Heart left ventricle (tissue), 16 donors: ENCODE results near the gene SEZ6L2. TPM values are rescaled to one million over a fixed set of nuclear protein-coding genes. Genes with fewer than 3 reads are reported as not detected.
A peak's percentile ranks its signal among the peaks of the same experiment; 100 is the strongest.
"Not testable (repeated sequence)": the region's sequence is repeated elsewhere in the genome, so short reads cannot be mapped to it uniquely, and the experiment has no call there.

Experiments used
- ATAC-seq, 4 donors: fragments of 200-7000 bp; cut with Tn5 transposase; one replicate each; pipeline ENCODE4 v1.9.1; 2020 to 2022; ENCODE audit warnings: moderate library complexity in 4 of 4, mild to moderate bottlenecking in 3 of 4, moderate number of reproducible peaks in 1 of 4
- DNase-seq, 5 donors: peaks; one replicate each; pipeline ENCODE4 v3.0.0-alpha.2; 2020
- H3K27ac ChIP-seq, 12 donors: fragments of 200-600 bp; sonication (generic) in 4 of 12; one replicate each; pipeline versions ENCODE4 v1.5.0 to v1.8.0; 2016 to 2022; ENCODE audit warnings: mild to moderate bottlenecking in 2 of 12
- H3K27me3 ChIP-seq, 9 donors: fragments of 200-600 bp; sonication (generic) in 2 of 9; one replicate each; pipeline versions ENCODE4 v1.5.1 to v1.8.0; 2016 to 2022; ENCODE audit warnings: mild to moderate bottlenecking in 3 of 9
- H3K36me3 ChIP-seq, 9 donors: fragments of 200-600 bp; sonication (generic) in 2 of 9; one replicate each; pipeline versions ENCODE4 v1.5.0 to v1.8.0; 2018 to 2022; ENCODE audit warnings: mild to moderate bottlenecking in 2 of 9
- H3K4me1 ChIP-seq, 12 donors: fragments of 200-600 bp; sonication (generic) in 4 of 12; one replicate each; pipeline versions ENCODE4 v1.5.0 to v1.8.0; 2016 to 2022; ENCODE audit warnings: mild to moderate bottlenecking in 3 of 12
- H3K4me3 ChIP-seq, 12 donors: fragments of 200-600 bp; sonication (generic) in 4 of 12; one replicate each; pipeline versions ENCODE4 v1.5.0 to v1.8.0; 2017 to 2022; ENCODE audit warnings: mild to moderate bottlenecking in 9 of 12, moderate library complexity in 4 of 12
- H3K9me3 ChIP-seq, 12 donors: fragments of 200-600 bp; sonication (generic) in 4 of 12; one replicate each; pipeline versions ENCODE4 v1.5.0 to v1.8.0; 2016 to 2022; ENCODE audit warnings: mild to moderate bottlenecking in 1 of 12
- POLR2A ChIP-seq, 2 donors: fragments of 450-650 bp; IDR thresholded peaks; one replicate each; pipeline ENCODE4 v1.6.1; 2017; ENCODE audit warnings: antibody characterized with exemption in 2 of 2, mild to moderate bottlenecking in 2 of 2, moderate library complexity in 2 of 2
- WGBS, 4 donors: extraction: QIAGEN DNeasy Blood & Tissue Kit in 2 of 4; methylation state at CpG; one replicate each; pipeline versions ENCODE4 v1.1.5 to v1.1.7; 2013 to 2018; 5-methylcytosine and 5-hydroxymethylcytosine counted together
- intact Hi-C, 10 donors: fragments of 100-400 bp; cut with DNase I; formaldehyde crosslinking; loops; one replicate each; pipeline versions ENCODE4 v1.11.1 to v1.14.2; 2022
- polyA plus RNA-seq, 2 donors: library from polyadenylated mRNA; stranded (reverse); fragments of 200-250 nt; gene quantifications; one replicate each; pipeline ENCODE4 v1.2.3, GENCODE V29; 2013
- total RNA-seq, 9 donors: library from RNA; depleted of rRNA in 2 of 9; stranded (reverse); fragments of >200 nt in 2 of 9; fragmentation: NEBNext Ultra II Directional in 3 of 9; extraction: Animal tissue kit (Norgen Biotek cat#: 25700) in 3 of 9; gene quantifications; one replicate each; pipeline versions ENCODE4 v1.1.0 to v1.2.4, GENCODE V29; 2016 to 2023
- TF ChIP-seq, protein P1 (sequence below), 12 donors: fragments of 200-600 bp; sonication (generic) in 4 of 12; IDR thresholded peaks; one replicate each; pipeline versions ENCODE4 v1.5.0 to v1.8.0; 2018 to 2022; ENCODE audit warnings: antibody characterized with exemption in 12 of 12, mild to moderate bottlenecking in 5 of 12
- donor health status: ischemic (EF 13 %, LVEDD 7.1; RV severe dilation, severe dysfunction).
- donor health status: healthy with polysubstance abuse.
- donor health status: DM: no; HTN: yes; CAD: no.
- donor health status: DM: no; HTN: no; CAD: no.
- donor health status: ischemic (EF 25% LVEDD 6.9; RV normal size, moderate dysfunction).
- donor health status: ischemic (EF 25% LVEDD 5.7; RV mildly dilated, moderate dysfunction).
- donor health status: healthy.
- donor health status: DM: yes; HTN: yes; CAD: no.
- donor health status: ischemic (EF 35%, LVEDD 5.7; RV mildly dilated, moderate dysfunction).
- donor health status: nonischemic (EF 11% LVEDD 7.7; RV severe dilation, severe dysfunction).
- donor health status: DM: yes; HTN: yes; CAD: no.
- donor health status: PGD.
- donor health status: ischemic (EF 29% LVEDD 5.4; RV normal size, mild dysfunction).
- donor health status: nonischemic (EF 23%, LVEDD 6.1; RV moderate dilation, normal function).

The SEZ6L2 gene
- total and polyA plus RNA-seq, 11 donors = 0.15 to 8.9 (median 1.1) TPM; not detected in 1

DNA sequence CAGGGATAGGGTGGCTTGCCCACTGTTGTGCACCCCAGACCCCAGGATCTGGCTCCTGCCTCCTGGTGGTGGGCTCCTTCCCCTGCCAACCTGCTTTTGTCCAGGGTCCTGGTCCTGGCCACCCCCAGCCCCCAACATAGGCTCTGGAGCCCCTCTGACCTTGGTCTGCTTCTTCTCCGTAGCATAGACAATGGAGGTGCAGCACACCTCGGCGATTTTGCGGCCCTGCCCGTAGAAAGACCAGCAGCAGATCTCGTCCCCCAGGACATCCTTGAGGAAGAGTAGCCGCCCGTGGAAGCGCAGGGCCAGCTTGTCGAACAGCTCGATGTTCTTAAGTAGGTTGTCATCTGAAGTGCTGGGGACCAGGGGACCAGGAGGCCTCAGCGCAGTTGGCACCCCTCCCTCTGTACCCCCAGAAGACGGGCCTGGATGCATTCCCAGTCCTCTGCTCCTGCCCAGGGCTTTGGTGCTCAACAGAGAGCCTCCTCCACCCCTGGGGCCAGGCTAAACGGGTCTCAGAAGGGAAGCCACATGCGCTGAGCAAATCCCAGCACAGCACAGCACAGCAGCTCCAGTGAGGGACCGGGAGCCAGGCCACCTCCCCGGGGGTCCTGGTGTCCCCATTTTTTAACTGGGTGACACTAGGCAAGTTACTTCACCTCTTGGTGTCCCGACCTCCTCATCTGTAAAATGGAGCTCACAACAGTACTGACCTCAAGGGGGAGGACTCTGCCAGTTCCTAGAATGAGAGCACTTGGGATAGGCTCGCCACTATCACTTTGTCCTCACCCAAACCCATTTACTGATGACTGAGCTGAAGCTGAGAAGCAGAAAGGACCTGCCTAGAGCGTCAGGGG, 11.7 kb upstream of the SEZ6L2 start:
- Histone ChIP-seq H3K27me3 (no peaks in the 10 kb centered on the region), H3K4me3 (no peak overlapping the region), H3K9me3 (no peaks in the 10 kb centered on the region), H3K36me3 (peaks cover 0 to 22% (median 4%) of the 10 kb centered on the region in 9 donors), H3K27ac (no peak overlapping the region), H3K4me1 (no peaks in the 10 kb centered on the region)
- DNase-seq = no peak
- TF ChIP-seq, protein P1, sequence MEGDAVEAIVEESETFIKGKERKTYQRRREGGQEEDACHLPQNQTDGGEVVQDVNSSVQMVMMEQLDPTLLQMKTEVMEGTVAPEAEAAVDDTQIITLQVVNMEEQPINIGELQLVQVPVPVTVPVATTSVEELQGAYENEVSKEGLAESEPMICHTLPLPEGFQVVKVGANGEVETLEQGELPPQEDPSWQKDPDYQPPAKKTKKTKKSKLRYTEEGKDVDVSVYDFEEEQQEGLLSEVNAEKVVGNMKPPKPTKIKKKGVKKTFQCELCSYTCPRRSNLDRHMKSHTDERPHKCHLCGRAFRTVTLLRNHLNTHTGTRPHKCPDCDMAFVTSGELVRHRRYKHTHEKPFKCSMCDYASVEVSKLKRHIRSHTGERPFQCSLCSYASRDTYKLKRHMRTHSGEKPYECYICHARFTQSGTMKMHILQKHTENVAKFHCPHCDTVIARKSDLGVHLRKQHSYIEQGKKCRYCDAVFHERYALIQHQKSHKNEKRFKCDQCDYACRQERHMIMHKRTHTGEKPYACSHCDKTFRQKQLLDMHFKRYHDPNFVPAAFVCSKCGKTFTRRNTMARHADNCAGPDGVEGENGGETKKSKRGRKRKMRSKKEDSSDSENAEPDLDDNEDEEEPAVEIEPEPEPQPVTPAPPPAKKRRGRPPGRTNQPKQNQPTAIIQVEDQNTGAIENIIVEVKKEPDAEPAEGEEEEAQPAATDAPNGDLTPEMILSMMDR (IDR thresholded peaks at IDR 0.05) = no peak
- TF ChIP-seq POLR2A (IDR thresholded peaks at IDR 0.05) = no peak
- intact Hi-C loops = loop anchor here in 1 of 10 donors (10.0 kb wide), 1 partner anchor 56 kb away; no protein-coding TSS in a partner anchor
- 81 to 87% (median 85%) methylated on average over 17 to 20 of the region's 20 CpGs for WGBS, 4 donors
- peak in 2 of 4 donors; percentile 14 to 17 for ATAC-seq

DNA sequence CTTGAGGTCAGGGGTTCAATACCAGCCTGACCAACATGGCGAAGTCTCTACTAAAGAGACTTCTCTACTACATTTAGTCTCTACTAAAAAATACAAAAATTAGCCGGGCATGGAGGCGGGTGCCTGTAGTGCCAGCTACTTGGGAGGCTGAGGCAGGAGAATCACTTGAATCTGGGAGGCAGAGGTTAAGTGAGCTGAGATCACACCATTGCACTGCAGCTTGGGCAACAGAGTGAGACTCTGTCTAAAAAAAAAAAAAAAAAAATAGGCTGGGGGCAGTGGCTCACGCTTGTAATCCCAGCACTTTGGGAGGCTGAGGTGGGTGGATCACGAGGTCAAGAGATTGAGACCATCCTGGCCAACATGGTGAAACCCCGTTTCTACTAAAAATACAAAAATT, 10.5 kb upstream of the SEZ6L2 start:
- not testable (repeated sequence) for H3K27ac ChIP-seq, DNase-seq, H3K27me3 ChIP-seq, H3K4me3 ChIP-seq, H3K9me3 ChIP-seq, H3K4me1 ChIP-seq, ATAC-seq
- peaks cover 0 to 17% (median 0%) of the 10 kb centered on the region in 9 donors for H3K36me3 ChIP-seq
- intact Hi-C loops = loop anchor here in 1 of 10 donors (10.0 kb wide), 1 partner anchor 55 kb away; no protein-coding TSS in a partner anchor
- 68 to 97% (median 86%) methylated on average over 6 of the region's 6 CpGs for WGBS, 4 donors

DNA sequence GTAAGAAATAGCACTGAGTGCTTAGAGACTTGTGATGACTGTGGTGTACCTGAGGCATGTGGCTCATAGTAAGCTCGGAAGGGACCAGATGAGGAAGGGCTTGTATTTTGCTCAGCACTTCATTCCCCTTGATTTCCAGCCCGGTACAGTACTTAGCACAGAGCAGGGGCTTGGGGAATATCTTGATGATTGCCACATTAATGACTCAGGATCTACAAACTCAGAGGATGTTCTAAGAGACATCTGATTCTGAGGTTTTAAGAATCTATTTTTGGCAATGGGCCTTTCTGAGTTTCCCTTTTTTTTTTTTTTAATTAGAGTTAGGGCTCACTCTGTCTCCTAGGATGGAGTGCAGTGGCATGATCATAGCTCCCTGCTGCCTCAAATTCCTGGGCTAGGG, 10.0 kb upstream of the SEZ6L2 start:
- 63 to 81% (median 78%) methylated on average over 2 of the region's 2 CpGs for WGBS, 4 donors
- Histone ChIP-seq H3K4me1 (no peaks in the 10 kb centered on the region), H3K27me3 (no peaks in the 10 kb centered on the region), H3K4me3 (no peak overlapping the region), H3K36me3 (peaks cover 0 to 13% (median 0%) of the 10 kb centered on the region in 9 donors), H3K27ac (no peak overlapping the region), H3K9me3 (no peaks in the 10 kb centered on the region)
- intact Hi-C loops = no loop called here
- ATAC-seq = no peak
- DNase-seq = no peak
- TF ChIP-seq, protein P1 (IDR thresholded peaks at IDR 0.05) = no peak
- TF ChIP-seq POLR2A (IDR thresholded peaks at IDR 0.05) = no peak

DNA sequence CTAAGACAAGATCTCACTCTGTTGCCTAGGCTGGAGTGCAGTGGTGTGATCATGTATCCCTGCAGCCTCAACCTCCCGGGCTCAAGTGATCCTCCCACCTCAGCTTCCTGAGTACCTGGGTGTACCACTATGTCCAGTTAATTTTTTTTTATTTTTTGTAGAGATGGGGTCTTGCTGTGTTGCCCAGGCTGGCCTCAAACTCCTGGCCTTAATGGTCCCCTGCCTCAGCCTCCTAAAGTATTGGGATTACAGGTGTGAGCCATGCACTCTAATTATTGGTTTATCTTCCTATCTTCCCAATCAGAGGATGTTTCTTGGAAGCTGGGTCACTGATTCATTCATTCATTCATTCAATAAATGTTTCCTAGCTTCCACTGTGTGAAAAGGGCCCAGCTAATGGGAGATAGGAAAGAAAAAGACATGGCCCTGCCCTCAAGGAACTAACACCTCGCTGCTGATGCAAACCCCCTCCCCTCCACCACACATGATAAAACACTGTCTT, 9.4 kb upstream of the SEZ6L2 start:
- Histone ChIP-seq H3K4me1 (no peaks in the 10 kb centered on the region), H3K9me3 (no peaks in the 10 kb centered on the region), H3K27me3 (no peaks in the 10 kb centered on the region), H3K4me3 (no peak overlapping the region), H3K36me3 (peaks cover 0 to 6% (median 0%) of the 10 kb centered on the region in 9 donors), H3K27ac (no peak overlapping the region)
- intact Hi-C loops = no loop called here
- TF ChIP-seq, protein P1 (IDR thresholded peaks at IDR 0.05) = no peak
- no peak for TF ChIP-seq POLR2A (IDR thresholded peaks at IDR 0.05)
- no peak for DNase-seq
- ATAC-seq = no peak
- 85 to 91% (median 88%) methylated on average over 2 of the region's 2 CpGs for WGBS, 4 donors
